ENCODE data around the gene ADM.

DNA sequence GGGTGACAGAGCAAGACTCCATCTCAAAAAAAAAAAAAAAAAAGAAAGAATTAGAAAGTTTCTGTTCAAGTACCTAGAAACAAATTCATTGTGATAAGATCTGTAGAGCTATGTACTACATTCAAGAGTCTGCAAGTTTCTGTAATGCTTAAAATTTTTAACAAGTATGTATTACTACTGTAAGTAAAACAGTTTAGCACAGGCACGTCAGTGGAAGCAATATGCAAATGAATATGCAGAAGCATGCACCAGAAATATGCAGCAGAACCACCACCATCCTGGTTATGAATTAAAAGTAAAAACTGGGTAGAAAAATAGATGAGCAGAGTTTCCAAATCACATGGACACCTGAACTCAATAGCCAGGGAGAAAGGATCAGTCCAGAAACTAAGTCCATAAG lies 30.1 kb upstream of the ADM start:
- TF ChIP-seq CTCF (conservative IDR thresholded peaks at IDR 0.05) (no peak), EZH2 (IDR thresholded peaks at IDR 0.05; ENCODE audit: low read depth) (no peak)

All from PC-9 (cell line).